GM12891 (cell line): ENCODE data around the gene DIP2B.
A peak's percentile ranks its signal among the peaks of the same experiment; 100 is the strongest.

Experiments
- DNase-seq: peaks from one replicate; pipeline ENCODE4 v3.0.0; 2011; ENCODE audit warnings: low spot score; ENCODE audit not compliant: insufficient read length
- FAIRE-seq: peaks from 2 replicates; lab custom pipeline; 2011; peaks lifted over from hg19 to GRCh38; lab: Jason Lieb, UNC
- PAX5 ChIP-seq: IDR thresholded peaks from 2 replicates; pipeline ENCODE4 v1.6.1; 2011; ENCODE audit warnings: low read length, moderate library complexity, mild to moderate bottlenecking; ENCODE audit not compliant: insufficient read depth, severe bottlenecking
- POLR2A ChIP-seq: IDR thresholded peaks from 2 replicates; pipeline ENCODE4 v1.6.1; 2011; ENCODE audit warnings: low read depth, low read length, control low read depth
- POLR2AphosphoS5 ChIP-seq: IDR thresholded peaks from 2 replicates; pipeline ENCODE4 v1.6.1; 2011; ENCODE audit warnings: low read depth, low read length, control low read depth
- POU2F2 ChIP-seq: IDR thresholded peaks from 2 replicates; pipeline ENCODE4 v1.6.1; 2011; ENCODE audit warnings: low read depth, mild to moderate bottlenecking, control low read depth, low read length, moderate library complexity
- SPI1 ChIP-seq: IDR thresholded peaks from 2 replicates; pipeline ENCODE4 v1.6.1; 2011; ENCODE audit warnings: low read depth, low read length, control low read depth
- TAF1 ChIP-seq: IDR thresholded peaks from 2 replicates; pipeline ENCODE4 v1.6.1; 2011; ENCODE audit warnings: low read depth, low read length, control low read depth

The DIP2B gene

DNA sequence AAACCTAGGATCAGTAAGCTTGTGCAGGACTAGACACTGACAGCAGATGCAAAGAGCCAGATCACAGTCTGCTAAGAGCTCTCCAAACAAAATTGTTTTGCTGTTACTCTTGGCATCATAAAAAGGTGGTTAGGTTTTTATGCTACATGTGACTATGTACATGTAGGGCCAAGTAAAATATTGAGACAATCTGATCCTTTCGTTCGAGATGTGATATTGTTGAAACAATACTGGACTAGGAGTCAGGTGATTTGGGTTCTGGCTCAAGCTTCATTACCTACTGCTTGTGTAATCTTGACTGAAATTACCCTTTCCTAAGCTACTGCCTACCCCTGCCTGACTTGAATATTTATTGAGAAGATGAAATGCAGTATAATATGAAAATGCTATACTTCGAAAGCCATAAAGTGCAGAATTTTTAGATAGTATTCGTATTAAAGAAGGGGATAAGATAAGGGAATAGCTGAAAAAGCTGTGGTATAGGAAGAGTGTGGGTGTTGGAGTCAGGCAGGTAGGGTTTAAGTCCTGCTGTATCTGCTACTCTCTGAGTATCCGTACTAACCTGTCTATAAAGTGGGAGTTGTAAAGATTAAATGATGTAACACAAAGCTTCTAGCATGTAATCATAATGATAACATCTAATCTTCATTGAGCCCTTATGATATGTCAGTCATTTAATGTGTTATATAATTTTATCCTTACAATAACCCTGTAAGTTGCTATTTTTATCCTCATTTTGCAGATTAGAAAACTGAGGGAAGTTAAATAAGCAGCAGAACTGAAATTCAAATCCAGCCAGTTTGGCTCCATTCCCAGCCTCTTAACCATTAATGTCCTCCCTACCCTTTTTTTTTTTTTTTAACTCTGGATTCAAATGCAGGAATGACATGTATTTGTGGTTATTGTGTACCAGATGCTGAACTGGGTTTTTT lies 220.5 kb downstream of the DIP2B start:
- no peak for DNase-seq
- no peak for TF ChIP-seq PAX5
- TF ChIP-seq POLR2A: no peak
- no peak for TF ChIP-seq TAF1
- no peak for TF ChIP-seq SPI1
- no peak for TF ChIP-seq POLR2AphosphoS5
- TF ChIP-seq POU2F2: no peak
- no peak for FAIRE-seq

- no peak for DNase-seq
- no peak for TF ChIP-seq POLR2A
- no peak for TF ChIP-seq POLR2AphosphoS5
- TF ChIP-seq TAF1: no peak
- TF ChIP-seq SPI1: no peak
- TF ChIP-seq POU2F2: no peak
- TF ChIP-seq PAX5: no peak
- FAIRE-seq: no peak
Observed at GRCh38 chr12:50727466-50727865, 222.7 kb downstream of the DIP2B start.

DNA sequence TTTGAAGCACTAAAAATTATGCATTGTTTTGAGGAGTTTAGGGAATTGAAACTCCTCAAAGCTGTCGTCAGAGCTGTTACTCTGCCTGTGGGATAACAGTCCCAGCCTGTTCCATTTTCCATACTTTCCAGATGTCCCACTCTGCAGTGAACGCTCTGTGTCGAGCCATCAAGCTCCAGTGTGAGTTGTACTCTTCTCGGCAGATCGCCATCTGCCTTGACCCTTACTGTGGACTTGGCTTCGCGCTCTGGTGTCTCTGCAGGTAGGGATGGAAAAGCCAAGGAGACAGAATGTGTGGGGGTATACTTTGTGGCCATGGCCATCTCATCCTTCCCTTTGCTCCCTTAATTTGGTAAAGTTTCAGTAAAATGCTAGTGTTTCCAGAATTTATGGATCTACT lies 223.6 kb downstream of the DIP2B start:
- TF ChIP-seq POU2F2: no peak
- TF ChIP-seq TAF1: no peak
- TF ChIP-seq SPI1: no peak
- TF ChIP-seq POLR2AphosphoS5: no peak
- TF ChIP-seq POLR2A: no peak
- TF ChIP-seq PAX5: no peak
- FAIRE-seq (no peak), DNase-seq (no peak)

- no peak for FAIRE-seq
Observed at GRCh38 chr12:50728841-50729240, 224.1 kb downstream of the DIP2B start.

GRCh38 chr12:50732591-50732990 lies 227.8 kb downstream of the DIP2B start:
- DNase-seq: no peak
- TF ChIP-seq POLR2AphosphoS5 (no peak), POU2F2 (no peak), TAF1 (no peak), POLR2A (no peak), SPI1 (no peak), PAX5 (no peak)
- no peak for FAIRE-seq

More at GRCh38 chr12:50728841-50729240, 224.1 kb downstream of the DIP2B start:
- TF ChIP-seq POLR2A: no peak
- no peak for TF ChIP-seq SPI1
- no peak for TF ChIP-seq PAX5
- no peak for TF ChIP-seq POU2F2
- TF ChIP-seq TAF1: no peak
- no peak for TF ChIP-seq POLR2AphosphoS5
- no peak for DNase-seq

- DNase-seq: no peak
- TF ChIP-seq PAX5: no peak
- FAIRE-seq: no peak
Observed at GRCh38 chr12:50733706-50734105, 228.9 kb downstream of the DIP2B start.

GRCh38 chr12:50734409-50735263 lies 229.9 kb downstream of the DIP2B start:
- TF ChIP-seq POLR2A: no peak
- no peak for TF ChIP-seq PAX5
- TF ChIP-seq POLR2AphosphoS5: no peak
- TF ChIP-seq SPI1: no peak
- TF ChIP-seq TAF1: no peak
- no peak for TF ChIP-seq POU2F2
- DNase-seq (peak; percentile 5), FAIRE-seq (peak; percentile 68)

GRCh38 chr12:50739611-50740010 lies 234.8 kb downstream of the DIP2B start:
- TF ChIP-seq POU2F2 (no peak), POLR2A (no peak)
- FAIRE-seq (no peak), DNase-seq (no peak)

DNA sequence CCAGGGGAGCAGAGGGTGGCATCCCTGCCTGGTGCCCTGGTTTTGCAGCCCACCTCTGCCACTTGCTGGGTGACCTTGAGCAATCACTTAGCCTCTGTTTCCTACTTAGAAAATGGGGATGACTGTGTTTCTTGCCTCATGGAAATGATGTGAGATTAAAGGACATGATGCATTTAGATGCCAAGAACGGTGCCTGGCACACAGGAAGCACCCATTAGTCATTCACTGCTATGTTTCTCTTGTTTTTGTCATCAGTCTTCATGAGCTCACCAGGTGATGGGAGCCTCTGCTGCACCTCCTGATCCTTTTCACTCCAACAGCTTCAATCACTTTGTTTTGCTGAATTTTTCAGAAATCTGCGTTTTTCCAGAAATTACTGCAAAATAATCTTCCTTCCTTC lies 235.5 kb downstream of the DIP2B start:
- DNase-seq: no peak
- no peak for FAIRE-seq
- TF ChIP-seq TAF1 (no peak), POLR2AphosphoS5 (no peak), POLR2A (no peak), PAX5 (no peak), POU2F2 (no peak), SPI1 (no peak)

DNA sequence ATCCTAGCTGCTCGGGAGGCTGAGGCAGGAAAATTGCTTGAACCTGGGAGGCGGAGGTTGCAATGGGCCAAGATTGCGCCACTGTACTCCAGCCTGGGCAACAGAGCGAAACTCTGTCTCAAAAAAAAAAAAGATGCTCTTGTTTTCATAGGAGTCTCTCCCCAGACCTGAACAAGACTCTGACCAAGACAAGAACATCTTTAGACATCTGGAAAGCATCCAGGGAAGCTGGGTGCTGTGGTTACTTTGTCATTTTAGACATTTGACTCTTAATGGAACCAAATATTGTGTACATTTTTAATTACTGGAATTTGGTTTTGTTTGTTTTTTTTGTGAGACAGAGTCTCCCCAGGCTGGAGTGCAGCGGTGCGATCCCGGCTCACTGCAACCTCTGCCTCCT lies 238.0 kb downstream of the DIP2B start:
- FAIRE-seq (no peak), DNase-seq (no peak)
- no peak for TF ChIP-seq POLR2A
- TF ChIP-seq PAX5: no peak
- TF ChIP-seq SPI1: no peak
- TF ChIP-seq POLR2AphosphoS5: no peak
- no peak for TF ChIP-seq POU2F2
- TF ChIP-seq TAF1: no peak
